Astrocyte (in vitro differentiated cells and primary cell): ENCODE data around the gene PIERCE2. TPM values are rescaled to one million over a fixed set of nuclear protein-coding genes. Genes with fewer than 3 reads are reported as not detected.

ENCODE experiments used
- DNase-seq: peaks from one replicate; pipeline ENCODE4 v3.0.0-alpha.2; 2010; ENCODE audit warnings: low read depth
- FAIRE-seq: peaks from 2 replicates; lab custom pipeline; 2011; peaks lifted over from hg19 to GRCh38; lab: Jason Lieb, UNC
- H2AFZ ChIP-seq: 2 replicates; pipeline ENCODE4 v1.6.0; 2012; ENCODE audit warnings: low read depth, low read length, inconsistent platforms
- H3K27ac ChIP-seq: 2 replicates; pipeline ENCODE4 v1.5.1; 2011; ENCODE audit warnings: low read depth, low read length, inconsistent platforms
- H3K27me3 ChIP-seq: 2 replicates; pipeline ENCODE4 v1.6.0; 2011; ENCODE audit warnings: low read length, inconsistent platforms; ENCODE audit not compliant: insufficient read depth
- H3K36me3 ChIP-seq: 2 replicates; pipeline ENCODE4 v1.5.1; 2011; ENCODE audit warnings: low read length, inconsistent platforms; ENCODE audit not compliant: insufficient read depth
- H3K4me1 ChIP-seq: 2 replicates; pipeline ENCODE4 v1.5.1; 2011; ENCODE audit warnings: low read length, inconsistent platforms; ENCODE audit not compliant: insufficient read depth
- H3K4me2 ChIP-seq: 2 replicates; pipeline ENCODE4 v1.6.0; 2012; ENCODE audit warnings: low read length, inconsistent platforms
- H3K4me3 ChIP-seq: 2 replicates; pipeline ENCODE4 v1.5.1; 2011; ENCODE audit warnings: low read depth, mild to moderate bottlenecking, low read length, inconsistent platforms; ENCODE audit not compliant: insufficient read depth
- H3K79me2 ChIP-seq: 2 replicates; pipeline ENCODE4 v1.6.0; 2012; ENCODE audit warnings: mild to moderate bottlenecking, low read length, inconsistent platforms; ENCODE audit not compliant: insufficient read depth
- H3K9ac ChIP-seq: 2 replicates; pipeline ENCODE4 v1.6.0; 2012; ENCODE audit warnings: mild to moderate bottlenecking, low read length, inconsistent platforms
- H3K9me3 ChIP-seq: 2 replicates; pipeline ENCODE4 v1.5.1; 2012; ENCODE audit warnings: low read depth, mild to moderate bottlenecking, low read length, inconsistent platforms; ENCODE audit not compliant: insufficient read depth
- H4K20me1 ChIP-seq: 2 replicates; pipeline ENCODE4 v1.6.0; 2012; ENCODE audit warnings: low read length, inconsistent platforms; ENCODE audit not compliant: insufficient read depth
- H3K27ac Mint-ChIP-seq: one replicate; pipeline ENCODE4 v1.8.0; 2021; ENCODE audit warnings: mild to moderate bottlenecking, mixed read lengths; ENCODE audit not compliant: unreplicated experiment
- H3K27me3 Mint-ChIP-seq: one replicate; pipeline ENCODE4 v1.8.0; 2021; ENCODE audit warnings: low read depth, mixed read lengths; ENCODE audit not compliant: unreplicated experiment
- H3K36me3 Mint-ChIP-seq: one replicate; pipeline ENCODE4 v1.8.0; 2021; ENCODE audit warnings: low read depth, mixed read lengths; ENCODE audit not compliant: unreplicated experiment
- H3K4me1 Mint-ChIP-seq: one replicate; pipeline ENCODE4 v1.8.0; 2021; ENCODE audit warnings: low read depth, mixed read lengths; ENCODE audit not compliant: unreplicated experiment
- H3K4me3 Mint-ChIP-seq: one replicate; pipeline ENCODE4 v1.8.0; 2021; ENCODE audit warnings: mild to moderate bottlenecking, moderate library complexity, mixed read lengths; ENCODE audit not compliant: unreplicated experiment
- H3K9me3 Mint-ChIP-seq: one replicate; pipeline ENCODE4 v1.8.0; 2021; ENCODE audit warnings: mild to moderate bottlenecking, mixed read lengths; ENCODE audit not compliant: unreplicated experiment
- CTCF ChIP-seq: IDR thresholded peaks from 2 replicates; pipeline ENCODE4 v1.5.1; 2011; ENCODE audit warnings: low read depth, mild to moderate bottlenecking, inconsistent platforms, low read length, moderate library complexity; ENCODE audit not compliant: insufficient read depth
- EZH2 ChIP-seq: IDR thresholded peaks from 2 replicates; pipeline ENCODE4 v1.6.1; 2012; ENCODE audit warnings: mild to moderate bottlenecking, low read length, inconsistent platforms; ENCODE audit not compliant: insufficient read depth
- total RNA-seq: library from RNA; stranded (reverse); gene quantifications from 2 replicates; pipeline ENCODE4 v1.2.1, GENCODE V29; 2021

Gene PIERCE2
- total RNA-seq, 1 donor from 2014 or later: 1.6 TPM

- H3K4me3 ChIP-seq: no peak overlapping the region
- DNase-seq (no peak), FAIRE-seq (no peak)
- H3K4me1 ChIP-seq: no peaks in the 10 kb centered on the region
- H3K9ac ChIP-seq: no peak overlapping the region
- no peaks in the 10 kb centered on the region for H3K9me3 ChIP-seq
- no peaks in the 10 kb centered on the region for H3K27me3 ChIP-seq
- H3K4me2 ChIP-seq: no peak overlapping the region
- TF ChIP-seq EZH2: no peak
- Mint-ChIP-seq H3K36me3 (no peaks in the 10 kb centered on the region), H3K4me1 (peaks cover 1% of the 10 kb centered on the region), H3K4me3 (no peak overlapping the region), H3K9me3 (no peaks in the 10 kb centered on the region), H3K27ac (no peak overlapping the region), H3K27me3 (no peaks in the 10 kb centered on the region)
- H3K27ac ChIP-seq: no peak overlapping the region
- H3K36me3 ChIP-seq: no peaks in the 10 kb centered on the region
- H3K79me2 ChIP-seq: no peaks in the 10 kb centered on the region
- H2AFZ ChIP-seq: no peak overlapping the region
- H4K20me1 ChIP-seq: no peaks in the 10 kb centered on the region
Observed at GRCh38 chr15:55361048-55361447, 47.2 kb upstream of the PIERCE2 start.

GRCh38 chr15:55362641-55363040, 45.7 kb upstream of the PIERCE2 start:
- TF ChIP-seq CTCF (no peak), EZH2 (no peak)
- Histone ChIP-seq H3K79me2 (no peaks in the 10 kb centered on the region), H3K27ac (no peak overlapping the region), H3K36me3 (no peaks in the 10 kb centered on the region), H3K9ac (no peak overlapping the region), H4K20me1 (no peaks in the 10 kb centered on the region), H2AFZ (no peak overlapping the region), H3K4me2 (no peak overlapping the region), H3K4me3 (no peak overlapping the region), H3K4me1 (no peaks in the 10 kb centered on the region), H3K9me3 (no peaks in the 10 kb centered on the region), H3K27me3 (no peaks in the 10 kb centered on the region)
- Mint-ChIP-seq H3K4me1 (peaks cover 1% of the 10 kb centered on the region), H3K36me3 (no peaks in the 10 kb centered on the region), H3K27ac (no peak overlapping the region), H3K4me3 (no peak overlapping the region), H3K27me3 (no peaks in the 10 kb centered on the region), H3K9me3 (no peaks in the 10 kb centered on the region)
- FAIRE-seq (no peak), DNase-seq (no peak)

- no peak overlapping the region for H3K27ac ChIP-seq
- H3K9me3 Mint-ChIP-seq: no peaks in the 10 kb centered on the region
- no peak overlapping the region for H3K4me3 Mint-ChIP-seq
- no peaks in the 10 kb centered on the region for H3K4me1 ChIP-seq
- no peaks in the 10 kb centered on the region for H3K27me3 ChIP-seq
- TF ChIP-seq CTCF (no peak), EZH2 (no peak)
- H3K79me2 ChIP-seq: no peaks in the 10 kb centered on the region
- no peak overlapping the region for H3K27ac Mint-ChIP-seq
- no peaks in the 10 kb centered on the region for H3K36me3 ChIP-seq
- H3K4me3 ChIP-seq: no peak overlapping the region
- no peaks in the 10 kb centered on the region for H3K4me1 Mint-ChIP-seq
- FAIRE-seq: no peak
- no peak for DNase-seq
- no peaks in the 10 kb centered on the region for H3K9me3 ChIP-seq
- no peaks in the 10 kb centered on the region for H3K27me3 Mint-ChIP-seq
- H3K36me3 Mint-ChIP-seq: peaks cover 6% of the 10 kb centered on the region
- no peak overlapping the region for H2AFZ ChIP-seq
- no peaks in the 10 kb centered on the region for H4K20me1 ChIP-seq
- H3K9ac ChIP-seq: no peak overlapping the region
- no peak overlapping the region for H3K4me2 ChIP-seq
Observed at GRCh38 chr15:55366981-55367380, 41.3 kb upstream of the PIERCE2 start.
